Endothelial cell of umbilical vein (primary cell): ENCODE results near the gene RDX. TPM values are rescaled to one million over a fixed set of nuclear protein-coding genes. Genes with fewer than 3 reads are reported as not detected.

ENCODE experiments used
- BruUV-seq: library from RNA; stranded (reverse); fragments of 400-500 nt; replicated peaks from 2 replicates; lab custom pipeline; 2021; lab: Mats Ljungman, UMichigan
- CTCF ChIA-PET: fragments of 300-600, 350-600 bp; sonication (Branson Sonifier 250); formaldehyde crosslinking; loops from one replicate; lab custom pipeline; 2021; ENCODE audit warnings: antibody characterized with exemption, inconsistent platforms; lab: Charles Lee
- POLR2A ChIA-PET: fragments of 300-600, 350-600 bp; sonication (Branson Sonifier 250); formaldehyde crosslinking; loops from one replicate; lab custom pipeline; 2021; ENCODE audit warnings: antibody characterized with exemption, inconsistent platforms; lab: Charles Lee
- DNase-seq: peaks from one replicate; pipeline ENCODE4 v3.0.0-alpha.2; 2011; ENCODE audit warnings: low read depth, low spot score
- FAIRE-seq: peaks from 2 replicates; lab custom pipeline; 2011; peaks lifted over from hg19 to GRCh38; lab: Jason Lieb, UNC
- H2AFZ ChIP-seq: 2 replicates; pipeline ENCODE4 v1.6.0; 2012; ENCODE audit warnings: low read depth, low read length, control low read depth, inconsistent platforms
- H3K27ac ChIP-seq: 2 replicates; pipeline ENCODE4 v1.5.1; 2011; ENCODE audit warnings: low read depth, mild to moderate bottlenecking, control low read depth, low read length, moderate library complexity; ENCODE audit not compliant: insufficient read depth
- H3K27me3 ChIP-seq, 2 experiments: 2 replicates each; pipeline versions ENCODE4 v1.6.0 to v1.6.1; 2011; ENCODE audit warnings: low read length in 2 of 2, mixed read lengths in 1 of 2; ENCODE audit not compliant: control insufficient read depth in 2 of 2, insufficient read depth in 2 of 2
- H3K36me3 ChIP-seq, 2 experiments: 2 replicates in 1 of 2; 3 replicates in 1 of 2; pipeline ENCODE4 v1.5.1; 2011; ENCODE audit warnings: low read length in 2 of 2, mild to moderate bottlenecking in 1 of 2, moderate library complexity in 1 of 2; ENCODE audit not compliant: control insufficient read depth in 2 of 2, insufficient read depth in 2 of 2; ENCODE audit errors: extremely low read depth in 1 of 2
- H3K4me1 ChIP-seq: 3 replicates; pipeline ENCODE4 v1.5.1; 2011; ENCODE audit warnings: mild to moderate bottlenecking, low read length; ENCODE audit not compliant: control insufficient read depth, insufficient read depth; ENCODE audit errors: extremely low read depth
- H3K4me2 ChIP-seq: 2 replicates; pipeline ENCODE4 v1.6.1; 2011; ENCODE audit warnings: low read length, control low read depth, mixed read lengths; ENCODE audit not compliant: insufficient read depth
- H3K4me3 ChIP-seq, 3 experiments: fragments of 200-600 bp in 1 of 3; sonication (generic), shearing (Covaris generic) in 1 of 3; replicated peaks in 1 of 3; 2 replicates each; pipeline ENCODE4 v1.5.1; 2011 to 2016; ENCODE audit warnings: control low read depth in 3 of 3, low read length in 3 of 3, mild to moderate bottlenecking in 2 of 3, inconsistent platforms in 1 of 3, low read depth in 1 of 3, moderate library complexity in 1 of 3; ENCODE audit not compliant: insufficient read depth in 1 of 3
- H3K79me2 ChIP-seq: 2 replicates; pipeline ENCODE4 v1.6.0; 2012; ENCODE audit warnings: low read length, inconsistent platforms; ENCODE audit not compliant: control insufficient read depth, insufficient read depth
- H3K9ac ChIP-seq: replicated peaks from 2 replicates; pipeline ENCODE3; 2011; ENCODE audit warnings: low read length, control low read depth; ENCODE audit not compliant: insufficient read depth; ENCODE audit errors: extremely low read depth
- H3K9me1 ChIP-seq: replicated peaks from 3 replicates; pipeline ENCODE4 v1.6.0; 2011; ENCODE audit warnings: mild to moderate bottlenecking, low read length; ENCODE audit not compliant: control insufficient read depth, insufficient read depth; ENCODE audit errors: extremely low read depth
- H3K9me3 ChIP-seq: replicated peaks from 2 replicates; pipeline ENCODE4 v1.5.1; 2012; ENCODE audit warnings: low read length, inconsistent platforms; ENCODE audit not compliant: control insufficient read depth, insufficient read depth
- H4K20me1 ChIP-seq: replicated peaks from 2 replicates; pipeline ENCODE3; 2011; ENCODE audit warnings: mild to moderate bottlenecking, low read length; ENCODE audit not compliant: control insufficient read depth, insufficient read depth; ENCODE audit errors: extremely low read depth
- CTCF ChIP-seq, 2 donors: IDR thresholded peaks; 1 replicate in 1 of 2; 2 replicates in 1 of 2; pipeline ENCODE4 v1.5.1; 2011; ENCODE audit warnings: low read length in 2 of 2, mild to moderate bottlenecking in 2 of 2, moderate library complexity in 2 of 2, control low read depth in 1 of 2, inconsistent platforms in 1 of 2, low read depth in 1 of 2; ENCODE audit not compliant: insufficient read depth in 1 of 2; ENCODE audit errors: extremely low read depth in 1 of 2
- EZH2 ChIP-seq: IDR thresholded peaks from 2 replicates; pipeline ENCODE4 v1.6.1; 2012; ENCODE audit warnings: borderline replicate concordance, low read depth, mild to moderate bottlenecking, moderate library complexity, low read length, inconsistent platforms; ENCODE audit not compliant: severe bottlenecking
- FOS ChIP-seq: IDR thresholded peaks from 2 replicates; pipeline ENCODE4 v1.6.1; 2011; ENCODE audit warnings: mild to moderate bottlenecking, low read length, moderate library complexity, borderline replicate concordance; ENCODE audit not compliant: insufficient read depth
- JUN ChIP-seq: IDR thresholded peaks from 2 replicates; pipeline ENCODE4 v1.6.1; 2011; ENCODE audit warnings: borderline replicate concordance, low read depth; ENCODE audit not compliant: insufficient read length, insufficient read depth
- MAX ChIP-seq: IDR thresholded peaks from 2 replicates; pipeline ENCODE4 v1.6.1; 2011; ENCODE audit not compliant: insufficient read depth, insufficient read length
- MYC ChIP-seq: IDR thresholded peaks from one replicate; pipeline ENCODE4 v1.6.1; 2011; ENCODE audit warnings: mild to moderate bottlenecking, low read depth, low read length
- POLR2A ChIP-seq: IDR thresholded peaks from 2 replicates; pipeline ENCODE4 v1.6.1; 2012; ENCODE audit warnings: low read depth, mild to moderate bottlenecking, control low read depth, low read length
- dilution Hi-C: fragments of 300-500 bp; cut with MboI; formaldehyde crosslinking; loops from one replicate; pipeline ENCODE4 v1.15.0; 2019; ENCODE audit warnings: low sequenced_read_pairs; ENCODE audit not compliant: extremely low pct_ligation_motif_present
- intact Hi-C: fragments of 100-400 bp; cut with micrococcal nuclease; formaldehyde crosslinking; loops from one replicate; pipeline ENCODE4 v1.10.0; 2022
- polyA plus RNA-seq, 4 experiments: library from polyadenylated mRNA; depleted of rRNA in 3 of 4; stranded (reverse) in 3 of 4; unstranded in 1 of 4; fragments of >200 nt; gene quantifications; 2 replicates each; pipeline versions ENCODE4 v1.2.1 to v1.2.3, GENCODE V29; 2011 to 2012; ENCODE audit warnings: missing spikeins in 1 of 4
- total RNA-seq: library from RNA; stranded (reverse); gene quantifications from 2 replicates; pipeline ENCODE4 v1.2.3, GENCODE V29; 2021

RDX gene
- total and polyA plus RNA-seq, 2 donors (not counting 3 experiments of a cell fraction or from before 2014, with no cell fraction given) = 47.9 to 280 TPM

GRCh38 chr11:110339456-110340250 is 43.2 kb upstream of the RDX start:
- ChIA-PET CTCF (interaction anchor here (0.7 to 1.5 kb wide), 6 partner anchors 11 to 1606 kb away, joined by 3 to 8 read pairs (median 3); no protein-coding TSS in a partner anchor), POLR2A (no interaction called here)
- no peaks in the 10 kb centered on the region for H3K36me3 ChIP-seq
- H3K27ac ChIP-seq = no peak overlapping the region
- H4K20me1 ChIP-seq = no peaks in the 10 kb centered on the region
- H3K4me1 ChIP-seq = peaks cover 10% of the 10 kb centered on the region
- no peak overlapping the region for H3K4me2 ChIP-seq
- DNase-seq (no peak), FAIRE-seq (no peak)
- TF ChIP-seq EZH2 (no peak), MAX (no peak), MYC (no peak), POLR2A (no peak), FOS (no peak), JUN (no peak), CTCF (IDR thresholded peaks at IDR 0.05; ENCODE audit: extremely low read depth in 1 of 2, insufficient read depth in 1 of 2, low read depth in 1 of 2, low read length in 2 of 2) (no peak)
- no peaks in the 10 kb centered on the region for H3K9me1 ChIP-seq
- no peak overlapping the region for H2AFZ ChIP-seq
- H3K27me3 ChIP-seq = no peaks in the 10 kb centered on the region
- intact Hi-C loops (no loop called here), dilution Hi-C loops (no loop called here)
- BruUV-seq = no TSS peak
- H3K9ac ChIP-seq = no peak overlapping the region
- no peaks in the 10 kb centered on the region for H3K79me2 ChIP-seq
- H3K4me3 ChIP-seq = no peak overlapping the region
- H3K9me3 ChIP-seq = no peaks in the 10 kb centered on the region
